GM23338 (cell line): Measurements from ENCODE around the gene CSF2. TPM values are rescaled to one million over a fixed set of nuclear protein-coding genes. Genes with fewer than 3 reads are reported as not detected.

Source experiments
- CTCF ChIP-seq, 2 experiments: fragments of 200-600 bp in 1 of 2; sonication (generic) in 1 of 2; conservative IDR thresholded peaks; 2 replicates each; pipeline versions ENCODE4 v1.5.1 to v1.6.1; 2016 to 2017; ENCODE audit warnings: antibody characterized with exemption in 2 of 2, low read depth in 2 of 2, mild to moderate bottlenecking in 2 of 2, moderate library complexity in 1 of 2
- JUNB ChIP-seq: IDR thresholded peaks from one replicate; pipeline ENCODE4 v1.6.1; 2016; ENCODE audit warnings: antibody characterized with exemption; ENCODE audit not compliant: unreplicated experiment
- REST ChIP-seq: IDR thresholded peaks from one replicate; pipeline ENCODE4 v1.6.1; 2018; ENCODE audit warnings: antibody characterized with exemption; ENCODE audit not compliant: unreplicated experiment
- ZNF114 ChIP-seq: fragments of 250-450 bp; sonication (Bioruptor Pico); IDR thresholded peaks from 2 replicates; pipeline ENCODE4 v1.5.0; 2020; ENCODE audit warnings: mild to moderate bottlenecking, moderate library complexity
- ZNF462 ChIP-seq: fragments of 250-450 bp; sonication (Bioruptor Pico); IDR thresholded peaks from 2 replicates; pipeline ENCODE4 v1.5.0; 2020; ENCODE audit warnings: mild to moderate bottlenecking, moderate library complexity
- polyA plus RNA-seq: library from polyadenylated mRNA; unstranded; fragments of >200 nt; fragmentation: Nextera tagmentation; extraction: Ambion mirVana; gene quantifications from 2 replicates; pipeline ENCODE4 v1.2.1, GENCODE V29; 2016
- total RNA-seq: library from RNA; depleted of rRNA; stranded (reverse); fragments of >200 nt; shearing (Covaris generic); gene quantifications from 2 replicates; pipeline ENCODE4 v1.2.3, GENCODE V29; 2014

Gene CSF2
- total and polyA plus RNA-seq, 2 experiments from 2014 or later: not detected

- TF ChIP-seq ZNF462 (CRISPR knock-in tag) (no peak), ZNF114 (no peak), REST (no peak), CTCF (conservative IDR thresholded peaks at IDR 0.05; ENCODE audit: low read depth in 2 of 2) (no peak), JUNB (no peak)
Observed at GRCh38 chr5:132067451-132067850, 6.1 kb upstream of the CSF2 start (continued).
